GM23338 (cell line): ENCODE measurements around the gene RPL28. TPM values are rescaled to one million over a fixed set of nuclear protein-coding genes. Genes with fewer than 3 reads are reported as not detected.

Experiments
- ATAC-seq: fragments of 200-7000 bp; cut with Tn5 transposase; 3 replicates; pipeline ENCODE4 v1.9.1; 2020
- DNase-seq: peaks from one replicate; pipeline ENCODE4 v3.0.0-alpha.2; 2015; ENCODE audit warnings: low spot score
- H2AFZ ChIP-seq: fragments of 200-600 bp; sonication (generic); 2 replicates; pipeline ENCODE4 v1.8.0; 2016; ENCODE audit warnings: antibody characterized with exemption, mild to moderate bottlenecking, moderate library complexity
- H3F3A ChIP-seq: fragments of 200-600 bp; sonication (generic); replicated peaks from 2 replicates; pipeline ENCODE4 v1.8.0; 2017; ENCODE audit warnings: antibody characterized with exemption, mixed run types, low read depth
- H3K27ac ChIP-seq: fragments of 200-600 bp; sonication (generic); 2 replicates; pipeline ENCODE4 v1.6.1; 2016; ENCODE audit warnings: low read depth
- H3K27me3 ChIP-seq: fragments of 200-600 bp; sonication (generic); 2 replicates; pipeline ENCODE4 v1.8.0; 2016; ENCODE audit warnings: mild to moderate bottlenecking, mixed run types, moderate library complexity; ENCODE audit not compliant: insufficient read depth
- H3K36me3 ChIP-seq: fragments of 200-600 bp; sonication (generic); 2 replicates; pipeline ENCODE4 v1.8.0; 2016; ENCODE audit warnings: mild to moderate bottlenecking; ENCODE audit not compliant: insufficient read depth
- H3K4me1 ChIP-seq: fragments of 200-600 bp; sonication (generic); 2 replicates; pipeline ENCODE4 v1.8.0; 2016; ENCODE audit warnings: mild to moderate bottlenecking, moderate library complexity; ENCODE audit not compliant: insufficient read depth
- H3K4me2 ChIP-seq: fragments of 200-600 bp; sonication (generic); 2 replicates; pipeline ENCODE4 v1.7.1; 2017; ENCODE audit warnings: mixed run types
- H3K4me3 ChIP-seq: fragments of 200-600 bp; sonication (generic); 2 replicates; pipeline ENCODE4 v1.6.1; 2016; ENCODE audit warnings: mixed run types
- H3K79me2 ChIP-seq: fragments of 200-600 bp; sonication (generic); replicated peaks from 2 replicates; pipeline ENCODE4 v1.8.0; 2017; ENCODE audit warnings: mild to moderate bottlenecking; ENCODE audit not compliant: insufficient read depth
- H3K9me2 ChIP-seq: fragments of 200-600 bp; sonication (generic); 2 replicates; pipeline ENCODE4 v1.8.0; 2017; ENCODE audit not compliant: insufficient read depth
- H4K20me1 ChIP-seq: fragments of 200-600 bp; sonication (generic); replicated peaks from 2 replicates; pipeline ENCODE4 v1.8.0; 2017; ENCODE audit warnings: mild to moderate bottlenecking; ENCODE audit not compliant: insufficient read depth
- H3K27ac Mint-ChIP-seq: 2 replicates; pipeline ENCODE4 v1.8.0; 2020; ENCODE audit warnings: inconsistent platforms, mild to moderate bottlenecking, moderate library complexity, mixed read lengths
- H3K27me3 Mint-ChIP-seq: 3 replicates; pipeline ENCODE4 v1.8.0; 2022; ENCODE audit warnings: low read depth, mild to moderate bottlenecking, moderate library complexity, mixed read lengths, inconsistent platforms; ENCODE audit not compliant: insufficient read depth, poor library complexity
- H3K36me3 Mint-ChIP-seq: 3 replicates; pipeline ENCODE4 v1.8.0; 2021; ENCODE audit warnings: low read depth, mild to moderate bottlenecking, inconsistent platforms, moderate library complexity, mixed read lengths
- H3K4me1 Mint-ChIP-seq: 3 replicates; pipeline ENCODE4 v1.8.0; 2020; ENCODE audit warnings: mild to moderate bottlenecking, inconsistent platforms, mixed read lengths
- H3K4me3 Mint-ChIP-seq: 3 replicates; pipeline ENCODE4 v1.8.0; 2021; ENCODE audit warnings: moderate library complexity, mild to moderate bottlenecking, inconsistent platforms, mixed read lengths
- H3K9me3 Mint-ChIP-seq: 3 replicates; pipeline ENCODE4 v1.8.0; 2020; ENCODE audit warnings: moderate library complexity, mild to moderate bottlenecking, inconsistent platforms, mixed read lengths
- CREB1 ChIP-seq: fragments of 250-450 bp; sonication (Bioruptor Pico); IDR thresholded peaks from 2 replicates; pipeline ENCODE4 v1.5.0; 2020; ENCODE audit warnings: low read depth, mild to moderate bottlenecking, moderate library complexity
- EZH2 ChIP-seq: fragments of 200-600 bp; sonication (generic); IDR thresholded peaks from one replicate; pipeline ENCODE4 v1.8.0; 2017; ENCODE audit warnings: antibody characterized with exemption, mild to moderate bottlenecking, low read depth; ENCODE audit not compliant: unreplicated experiment
- EZH2phosphoT487 ChIP-seq: fragments of 200-600 bp; sonication (generic); IDR thresholded peaks from one replicate; pipeline ENCODE4 v1.8.1; 2018; ENCODE audit warnings: antibody characterized with exemption; ENCODE audit not compliant: unreplicated experiment
- JUNB ChIP-seq: IDR thresholded peaks from one replicate; pipeline ENCODE4 v1.6.1; 2016; ENCODE audit warnings: antibody characterized with exemption; ENCODE audit not compliant: unreplicated experiment
- NANOG ChIP-seq: IDR thresholded peaks from 2 replicates; pipeline ENCODE4 v1.6.1; 2016; ENCODE audit warnings: antibody characterized with exemption, borderline replicate concordance
- POLR2AphosphoS5 ChIP-seq: IDR thresholded peaks from 2 replicates; pipeline ENCODE4 v1.6.1; 2016; ENCODE audit warnings: antibody characterized with exemption, low read depth
- STAT1 ChIP-seq: IDR thresholded peaks from one replicate; pipeline ENCODE4 v1.6.1; 2016; ENCODE audit warnings: antibody characterized with exemption; ENCODE audit not compliant: unreplicated experiment
- ZNF114 ChIP-seq: fragments of 250-450 bp; sonication (Bioruptor Pico); IDR thresholded peaks from 2 replicates; pipeline ENCODE4 v1.5.0; 2020; ENCODE audit warnings: mild to moderate bottlenecking, moderate library complexity
- ZNF331 ChIP-seq: fragments of 250-450 bp; sonication (Bioruptor Pico); IDR thresholded peaks from 2 replicates; pipeline ENCODE4 v1.5.0; 2020; ENCODE audit warnings: low read depth, mild to moderate bottlenecking, moderate library complexity
- polyA plus RNA-seq: library from polyadenylated mRNA; unstranded; fragments of >200 nt; fragmentation: Nextera tagmentation; extraction: Ambion mirVana; gene quantifications from 2 replicates; pipeline ENCODE4 v1.2.1, GENCODE V29; 2016
- total RNA-seq: library from RNA; depleted of rRNA; stranded (reverse); fragments of >200 nt; shearing (Covaris generic); gene quantifications from 2 replicates; pipeline ENCODE4 v1.2.3, GENCODE V29; 2014
- TF ChIP-seq, protein P1 (sequence below), 2 experiments: fragments of 200-600 bp in 1 of 2; sonication (generic) in 1 of 2; conservative IDR thresholded peaks; 2 replicates each; pipeline versions ENCODE4 v1.5.1 to v1.6.1; 2016 to 2017; ENCODE audit warnings: antibody characterized with exemption in 2 of 2, low read depth in 2 of 2, mild to moderate bottlenecking in 2 of 2, moderate library complexity in 1 of 2
- TF ChIP-seq, protein P2 (sequence below): IDR thresholded peaks from 2 replicates; pipeline ENCODE4 v1.6.1; 2016; ENCODE audit warnings: antibody characterized with exemption
- TF ChIP-seq, protein P3 (sequence below): fragments of 250-450 bp; sonication (Bioruptor Pico); IDR thresholded peaks from 2 replicates; pipeline ENCODE4 v1.5.0; 2020; ENCODE audit warnings: mild to moderate bottlenecking, moderate library complexity
- TF ChIP-seq, protein P4 (sequence below): IDR thresholded peaks from one replicate; pipeline ENCODE4 v1.6.1; 2018; ENCODE audit warnings: antibody characterized with exemption; ENCODE audit not compliant: unreplicated experiment

The RPL28 gene
- total and polyA plus RNA-seq, 2 experiments from 2014 or later = 737 to 1,528 TPM

DNA sequence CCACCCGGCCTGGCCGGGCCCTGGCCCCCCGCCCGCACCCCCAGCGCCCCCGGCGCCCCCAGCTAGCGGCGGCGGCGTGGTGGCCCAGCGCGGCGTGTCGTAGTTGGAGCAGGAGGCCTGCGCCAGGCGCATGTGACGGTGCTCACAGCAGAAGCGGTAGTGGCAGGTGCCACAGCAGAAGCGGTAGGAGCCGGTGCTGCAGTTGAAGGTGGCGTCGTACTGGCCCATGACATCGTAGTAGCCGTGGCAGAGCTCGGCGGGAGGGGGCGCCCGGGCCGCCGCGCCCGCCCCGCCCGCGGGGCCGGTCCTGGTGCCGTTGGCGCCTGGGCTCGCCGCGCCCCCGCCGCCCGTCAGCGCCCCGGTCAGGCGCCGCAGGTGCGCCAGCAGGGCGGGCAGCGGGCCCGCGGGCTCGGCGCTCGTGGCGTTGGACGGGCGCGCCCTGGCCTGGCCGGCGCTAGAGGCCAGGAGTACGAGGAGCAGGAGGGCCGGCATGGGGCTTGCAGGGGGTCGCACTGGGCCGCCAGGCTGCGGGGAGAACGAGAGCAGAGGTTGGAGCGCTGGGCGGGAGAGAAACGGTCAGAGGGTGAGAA, 56.7 kb downstream of the RPL28 start:
- Histone ChIP-seq H2AFZ (no peak overlapping the region), H3K27me3 (peaks cover 92% of the 10 kb centered on the region), H3K9me2 (no peaks in the 10 kb centered on the region), H3K36me3 (no peaks in the 10 kb centered on the region), H4K20me1 (no peaks in the 10 kb centered on the region), H3K4me1 (peaks cover 12% of the 10 kb centered on the region; the same call in 1 of the 2 replicates), H3K4me3 (peak overlapping the region; percentile 67), H3K79me2 (no peaks in the 10 kb centered on the region), H3F3A (peaks cover 14% of the 10 kb centered on the region), H3K4me2 (peak overlapping the region; percentile 87), H3K27ac (no peak overlapping the region)
- Mint-ChIP-seq H3K4me3 (peak overlapping the region; percentile 76), H3K4me1 (peaks cover 23% of the 10 kb centered on the region), H3K36me3 (no peaks in the 10 kb centered on the region; the same call in 2 of the 3 replicates), H3K9me3 (no peaks in the 10 kb centered on the region; the same call in none of the 3 replicates), H3K27ac (no peak overlapping the region), H3K27me3 (peaks cover 81% of the 10 kb centered on the region)
- TF ChIP-seq POLR2AphosphoS5 = no peak
- TF ChIP-seq, protein P1, sequence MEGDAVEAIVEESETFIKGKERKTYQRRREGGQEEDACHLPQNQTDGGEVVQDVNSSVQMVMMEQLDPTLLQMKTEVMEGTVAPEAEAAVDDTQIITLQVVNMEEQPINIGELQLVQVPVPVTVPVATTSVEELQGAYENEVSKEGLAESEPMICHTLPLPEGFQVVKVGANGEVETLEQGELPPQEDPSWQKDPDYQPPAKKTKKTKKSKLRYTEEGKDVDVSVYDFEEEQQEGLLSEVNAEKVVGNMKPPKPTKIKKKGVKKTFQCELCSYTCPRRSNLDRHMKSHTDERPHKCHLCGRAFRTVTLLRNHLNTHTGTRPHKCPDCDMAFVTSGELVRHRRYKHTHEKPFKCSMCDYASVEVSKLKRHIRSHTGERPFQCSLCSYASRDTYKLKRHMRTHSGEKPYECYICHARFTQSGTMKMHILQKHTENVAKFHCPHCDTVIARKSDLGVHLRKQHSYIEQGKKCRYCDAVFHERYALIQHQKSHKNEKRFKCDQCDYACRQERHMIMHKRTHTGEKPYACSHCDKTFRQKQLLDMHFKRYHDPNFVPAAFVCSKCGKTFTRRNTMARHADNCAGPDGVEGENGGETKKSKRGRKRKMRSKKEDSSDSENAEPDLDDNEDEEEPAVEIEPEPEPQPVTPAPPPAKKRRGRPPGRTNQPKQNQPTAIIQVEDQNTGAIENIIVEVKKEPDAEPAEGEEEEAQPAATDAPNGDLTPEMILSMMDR (conservative IDR thresholded peaks at IDR 0.05; ENCODE audit: low read depth in 2 of 2) = no peak; a peak in 1 of 4 replicates
- no peak for TF ChIP-seq JUNB
- no peak for TF ChIP-seq ZNF331 (CRISPR knock-in tag)
- TF ChIP-seq, protein P2, sequence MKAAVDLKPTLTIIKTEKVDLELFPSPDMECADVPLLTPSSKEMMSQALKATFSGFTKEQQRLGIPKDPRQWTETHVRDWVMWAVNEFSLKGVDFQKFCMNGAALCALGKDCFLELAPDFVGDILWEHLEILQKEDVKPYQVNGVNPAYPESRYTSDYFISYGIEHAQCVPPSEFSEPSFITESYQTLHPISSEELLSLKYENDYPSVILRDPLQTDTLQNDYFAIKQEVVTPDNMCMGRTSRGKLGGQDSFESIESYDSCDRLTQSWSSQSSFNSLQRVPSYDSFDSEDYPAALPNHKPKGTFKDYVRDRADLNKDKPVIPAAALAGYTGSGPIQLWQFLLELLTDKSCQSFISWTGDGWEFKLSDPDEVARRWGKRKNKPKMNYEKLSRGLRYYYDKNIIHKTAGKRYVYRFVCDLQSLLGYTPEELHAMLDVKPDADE = no peak
- TF ChIP-seq EZH2phosphoT487 = no peak
- TF ChIP-seq, protein P3, sequence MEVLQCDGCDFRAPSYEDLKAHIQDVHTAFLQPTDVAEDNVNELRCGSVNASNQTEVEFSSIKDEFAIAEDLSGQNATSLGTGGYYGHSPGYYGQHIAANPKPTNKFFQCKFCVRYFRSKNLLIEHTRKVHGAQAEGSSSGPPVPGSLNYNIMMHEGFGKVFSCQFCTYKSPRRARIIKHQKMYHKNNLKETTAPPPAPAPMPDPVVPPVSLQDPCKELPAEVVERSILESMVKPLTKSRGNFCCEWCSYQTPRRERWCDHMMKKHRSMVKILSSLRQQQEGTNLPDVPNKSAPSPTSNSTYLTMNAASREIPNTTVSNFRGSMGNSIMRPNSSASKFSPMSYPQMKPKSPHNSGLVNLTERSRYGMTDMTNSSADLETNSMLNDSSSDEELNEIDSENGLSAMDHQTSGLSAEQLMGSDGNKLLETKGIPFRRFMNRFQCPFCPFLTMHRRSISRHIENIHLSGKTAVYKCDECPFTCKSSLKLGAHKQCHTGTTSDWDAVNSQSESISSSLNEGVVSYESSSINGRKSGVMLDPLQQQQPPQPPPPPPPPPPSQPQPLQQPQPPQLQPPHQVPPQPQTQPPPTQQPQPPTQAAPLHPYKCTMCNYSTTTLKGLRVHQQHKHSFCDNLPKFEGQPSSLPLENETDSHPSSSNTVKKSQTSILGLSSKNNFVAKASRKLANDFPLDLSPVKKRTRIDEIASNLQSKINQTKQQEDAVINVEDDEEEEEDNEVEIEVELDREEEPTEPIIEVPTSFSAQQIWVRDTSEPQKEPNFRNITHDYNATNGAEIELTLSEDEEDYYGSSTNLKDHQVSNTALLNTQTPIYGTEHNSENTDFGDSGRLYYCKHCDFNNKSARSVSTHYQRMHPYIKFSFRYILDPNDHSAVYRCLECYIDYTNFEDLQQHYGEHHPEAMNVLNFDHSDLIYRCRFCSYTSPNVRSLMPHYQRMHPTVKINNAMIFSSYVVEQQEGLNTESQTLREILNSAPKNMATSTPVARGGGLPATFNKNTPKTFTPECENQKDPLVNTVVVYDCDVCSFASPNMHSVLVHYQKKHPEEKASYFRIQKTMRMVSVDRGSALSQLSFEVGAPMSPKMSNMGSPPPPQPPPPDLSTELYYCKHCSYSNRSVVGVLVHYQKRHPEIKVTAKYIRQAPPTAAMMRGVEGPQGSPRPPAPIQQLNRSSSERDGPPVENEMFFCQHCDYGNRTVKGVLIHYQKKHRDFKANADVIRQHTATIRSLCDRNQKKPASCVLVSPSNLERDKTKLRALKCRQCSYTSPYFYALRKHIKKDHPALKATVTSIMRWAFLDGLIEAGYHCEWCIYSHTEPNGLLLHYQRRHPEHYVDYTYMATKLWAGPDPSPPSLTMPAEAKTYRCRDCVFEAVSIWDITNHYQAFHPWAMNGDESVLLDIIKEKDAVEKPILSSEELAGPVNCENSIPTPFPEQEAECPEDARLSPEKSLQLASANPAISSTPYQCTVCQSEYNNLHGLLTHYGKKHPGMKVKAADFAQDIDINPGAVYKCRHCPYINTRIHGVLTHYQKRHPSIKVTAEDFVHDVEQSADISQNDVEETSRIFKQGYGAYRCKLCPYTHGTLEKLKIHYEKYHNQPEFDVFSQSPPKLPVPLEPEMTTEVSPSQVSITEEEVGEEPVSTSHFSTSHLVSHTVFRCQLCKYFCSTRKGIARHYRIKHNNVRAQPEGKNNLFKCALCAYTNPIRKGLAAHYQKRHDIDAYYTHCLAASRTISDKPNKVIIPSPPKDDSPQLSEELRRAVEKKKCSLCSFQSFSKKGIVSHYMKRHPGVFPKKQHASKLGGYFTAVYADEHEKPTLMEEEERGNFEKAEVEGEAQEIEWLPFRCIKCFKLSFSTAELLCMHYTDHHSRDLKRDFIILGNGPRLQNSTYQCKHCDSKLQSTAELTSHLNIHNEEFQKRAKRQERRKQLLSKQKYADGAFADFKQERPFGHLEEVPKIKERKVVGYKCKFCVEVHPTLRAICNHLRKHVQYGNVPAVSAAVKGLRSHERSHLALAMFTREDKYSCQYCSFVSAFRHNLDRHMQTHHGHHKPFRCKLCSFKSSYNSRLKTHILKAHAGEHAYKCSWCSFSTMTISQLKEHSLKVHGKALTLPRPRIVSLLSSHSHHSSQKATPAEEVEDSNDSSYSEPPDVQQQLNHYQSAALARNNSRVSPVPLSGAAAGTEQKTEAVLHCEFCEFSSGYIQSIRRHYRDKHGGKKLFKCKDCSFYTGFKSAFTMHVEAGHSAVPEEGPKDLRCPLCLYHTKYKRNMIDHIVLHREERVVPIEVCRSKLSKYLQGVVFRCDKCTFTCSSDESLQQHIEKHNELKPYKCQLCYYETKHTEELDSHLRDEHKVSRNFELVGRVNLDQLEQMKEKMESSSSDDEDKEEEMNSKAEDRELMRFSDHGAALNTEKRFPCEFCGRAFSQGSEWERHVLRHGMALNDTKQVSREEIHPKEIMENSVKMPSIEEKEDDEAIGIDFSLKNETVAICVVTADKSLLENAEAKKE (CRISPR knock-in tag) = no peak
- no peak for TF ChIP-seq EZH2
- no peak for TF ChIP-seq STAT1
- TF ChIP-seq, protein P4, sequence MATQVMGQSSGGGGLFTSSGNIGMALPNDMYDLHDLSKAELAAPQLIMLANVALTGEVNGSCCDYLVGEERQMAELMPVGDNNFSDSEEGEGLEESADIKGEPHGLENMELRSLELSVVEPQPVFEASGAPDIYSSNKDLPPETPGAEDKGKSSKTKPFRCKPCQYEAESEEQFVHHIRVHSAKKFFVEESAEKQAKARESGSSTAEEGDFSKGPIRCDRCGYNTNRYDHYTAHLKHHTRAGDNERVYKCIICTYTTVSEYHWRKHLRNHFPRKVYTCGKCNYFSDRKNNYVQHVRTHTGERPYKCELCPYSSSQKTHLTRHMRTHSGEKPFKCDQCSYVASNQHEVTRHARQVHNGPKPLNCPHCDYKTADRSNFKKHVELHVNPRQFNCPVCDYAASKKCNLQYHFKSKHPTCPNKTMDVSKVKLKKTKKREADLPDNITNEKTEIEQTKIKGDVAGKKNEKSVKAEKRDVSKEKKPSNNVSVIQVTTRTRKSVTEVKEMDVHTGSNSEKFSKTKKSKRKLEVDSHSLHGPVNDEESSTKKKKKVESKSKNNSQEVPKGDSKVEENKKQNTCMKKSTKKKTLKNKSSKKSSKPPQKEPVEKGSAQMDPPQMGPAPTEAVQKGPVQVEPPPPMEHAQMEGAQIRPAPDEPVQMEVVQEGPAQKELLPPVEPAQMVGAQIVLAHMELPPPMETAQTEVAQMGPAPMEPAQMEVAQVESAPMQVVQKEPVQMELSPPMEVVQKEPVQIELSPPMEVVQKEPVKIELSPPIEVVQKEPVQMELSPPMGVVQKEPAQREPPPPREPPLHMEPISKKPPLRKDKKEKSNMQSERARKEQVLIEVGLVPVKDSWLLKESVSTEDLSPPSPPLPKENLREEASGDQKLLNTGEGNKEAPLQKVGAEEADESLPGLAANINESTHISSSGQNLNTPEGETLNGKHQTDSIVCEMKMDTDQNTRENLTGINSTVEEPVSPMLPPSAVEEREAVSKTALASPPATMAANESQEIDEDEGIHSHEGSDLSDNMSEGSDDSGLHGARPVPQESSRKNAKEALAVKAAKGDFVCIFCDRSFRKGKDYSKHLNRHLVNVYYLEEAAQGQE = no peak
- no peak for TF ChIP-seq CREB1
- no peak for TF ChIP-seq NANOG
- no peak for TF ChIP-seq ZNF114 (CRISPR knock-in tag)
- ATAC-seq = peak; percentile 2; the same call in 2 of the 3 replicates
- peak; percentile 62 for DNase-seq
